Measurements from ENCODE around the gene ACOT7.

GRCh38 chr1:6321205-6321604, 72.4 kb downstream of the ACOT7 start:
- TF ChIP-seq POLR2AphosphoS5 (IDR thresholded peaks at IDR 0.05; ENCODE audit: borderline replicate concordance, low read depth, low read length) (no peak), EZH2 (IDR thresholded peaks at IDR 0.05) (no peak), FOXP2 (optimal IDR thresholded peaks at IDR 0.05; ENCODE audit: control extremely low read depth, extremely low read length, insufficient read depth) (no peak)
